Fibroblast of villous mesenchyme (primary cell): ENCODE results near the gene KLK2. TPM values are rescaled to one million over a fixed set of nuclear protein-coding genes. Genes with fewer than 3 reads are reported as not detected.

Source experiments
- DNase-seq: peaks from one replicate; pipeline ENCODE4 v3.0.0-alpha.2; 2010; ENCODE audit warnings: low read depth
- H3K4me3 ChIP-seq: 2 replicates; pipeline ENCODE4 v1.5.1; 2011; ENCODE audit warnings: low read depth, mild to moderate bottlenecking, low read length
- total RNA-seq: library from RNA; depleted of rRNA; stranded (reverse); fragments of >200 nt; gene quantifications from 2 replicates; pipeline ENCODE4 v1.2.3, GENCODE V29; 2012
- TF ChIP-seq, protein P1 (sequence below): IDR thresholded peaks from 2 replicates; pipeline ENCODE4 v1.5.1; 2012; ENCODE audit warnings: low read depth, mild to moderate bottlenecking, low read length; ENCODE audit not compliant: insufficient read depth

KLK2 gene
- total RNA-seq, result not detected in 2 replicates

DNA sequence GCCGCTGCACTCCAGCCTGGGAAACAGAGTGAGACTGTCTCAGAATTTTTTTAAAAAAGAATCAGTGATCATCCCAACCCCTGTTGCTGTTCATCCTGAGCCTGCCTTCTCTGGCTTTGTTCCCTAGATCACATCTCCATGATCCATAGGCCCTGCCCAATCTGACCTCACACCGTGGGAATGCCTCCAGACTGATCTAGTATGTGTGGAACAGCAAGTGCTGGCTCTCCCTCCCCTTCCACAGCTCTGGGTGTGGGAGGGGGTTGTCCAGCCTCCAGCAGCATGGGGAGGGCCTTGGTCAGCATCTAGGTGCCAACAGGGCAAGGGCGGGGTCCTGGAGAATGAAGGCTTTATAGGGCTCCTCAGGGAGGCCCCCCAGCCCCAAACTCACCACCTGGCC lies at the start of gene KLK2:
Gene KLK2 (plus strand): TSS at position 384 of the 400 bp plus-strand sequence. CDS start 35 bp downstream, outside the sequence.
- no peak within 1 kb of the TSS for H3K4me3 ChIP-seq
- DNase-seq, result no peak
- TF ChIP-seq, protein P1, sequence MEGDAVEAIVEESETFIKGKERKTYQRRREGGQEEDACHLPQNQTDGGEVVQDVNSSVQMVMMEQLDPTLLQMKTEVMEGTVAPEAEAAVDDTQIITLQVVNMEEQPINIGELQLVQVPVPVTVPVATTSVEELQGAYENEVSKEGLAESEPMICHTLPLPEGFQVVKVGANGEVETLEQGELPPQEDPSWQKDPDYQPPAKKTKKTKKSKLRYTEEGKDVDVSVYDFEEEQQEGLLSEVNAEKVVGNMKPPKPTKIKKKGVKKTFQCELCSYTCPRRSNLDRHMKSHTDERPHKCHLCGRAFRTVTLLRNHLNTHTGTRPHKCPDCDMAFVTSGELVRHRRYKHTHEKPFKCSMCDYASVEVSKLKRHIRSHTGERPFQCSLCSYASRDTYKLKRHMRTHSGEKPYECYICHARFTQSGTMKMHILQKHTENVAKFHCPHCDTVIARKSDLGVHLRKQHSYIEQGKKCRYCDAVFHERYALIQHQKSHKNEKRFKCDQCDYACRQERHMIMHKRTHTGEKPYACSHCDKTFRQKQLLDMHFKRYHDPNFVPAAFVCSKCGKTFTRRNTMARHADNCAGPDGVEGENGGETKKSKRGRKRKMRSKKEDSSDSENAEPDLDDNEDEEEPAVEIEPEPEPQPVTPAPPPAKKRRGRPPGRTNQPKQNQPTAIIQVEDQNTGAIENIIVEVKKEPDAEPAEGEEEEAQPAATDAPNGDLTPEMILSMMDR, result no peak

DNA sequence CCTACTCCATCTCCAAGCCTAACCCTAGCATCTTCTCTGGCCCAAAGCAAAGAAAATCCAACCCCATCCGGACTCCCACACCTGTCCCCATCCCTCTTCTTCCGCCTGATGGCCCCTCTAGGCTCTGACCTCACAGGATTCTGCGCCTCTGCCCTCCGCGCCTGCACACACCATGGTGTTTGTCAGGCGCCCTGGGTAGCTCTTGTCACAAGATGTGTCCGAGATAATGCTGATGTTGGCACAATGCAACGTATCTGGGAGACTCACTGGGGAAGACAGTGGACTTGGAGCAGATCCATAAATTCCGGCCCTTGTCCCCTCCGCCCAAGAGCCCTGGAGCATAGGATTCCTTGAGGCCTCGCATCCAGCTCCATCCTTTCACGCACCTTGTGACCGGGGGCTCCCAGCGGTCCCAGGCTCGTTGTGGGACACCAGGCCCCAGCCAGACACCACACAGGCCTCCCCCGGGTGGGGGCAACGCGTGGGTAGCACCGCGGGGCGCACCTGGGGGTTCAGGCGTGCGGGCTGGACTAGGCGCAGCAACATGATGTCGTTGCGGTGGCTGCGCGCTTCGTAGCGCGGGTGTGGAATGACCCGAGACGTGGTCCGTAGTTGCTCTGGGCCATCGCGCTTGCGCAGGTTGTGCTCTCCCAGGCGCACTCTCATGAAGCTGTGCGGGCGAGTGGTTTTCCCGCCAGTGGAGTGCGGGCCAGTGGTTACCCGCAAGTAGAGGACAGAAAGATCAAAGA lies 46.6 kb upstream of the KLK2 start:
- TF ChIP-seq, protein P1, result no peak
- DNase-seq, result no peak

DNA sequence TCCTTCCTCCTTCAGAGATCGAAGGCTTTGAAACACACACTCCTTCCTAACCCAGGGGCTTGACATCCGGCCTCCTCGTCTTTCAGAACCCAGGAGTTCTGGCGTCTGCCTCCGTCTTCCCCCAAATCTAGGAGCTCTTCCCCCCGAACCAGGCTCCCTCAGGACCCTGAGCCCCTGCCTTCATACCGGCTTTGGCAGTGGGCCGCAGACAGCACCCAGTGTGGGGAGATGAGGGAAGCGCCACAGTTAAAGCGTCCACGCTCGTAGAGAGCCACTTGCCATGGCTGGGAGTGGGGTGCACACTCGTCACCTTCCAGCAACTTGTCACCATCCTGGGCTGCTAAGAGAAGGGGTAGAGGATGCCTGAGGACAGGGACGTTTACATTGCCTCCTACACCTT lies 45.8 kb upstream of the KLK2 start:
- DNase-seq, result no peak
- TF ChIP-seq, protein P1, result no peak
- H3K4me3 ChIP-seq, result no peak overlapping the region

More for the DNA sequence above, 46.6 kb upstream of the KLK2 start:
- H3K4me3 ChIP-seq, result no peak overlapping the region

DNA sequence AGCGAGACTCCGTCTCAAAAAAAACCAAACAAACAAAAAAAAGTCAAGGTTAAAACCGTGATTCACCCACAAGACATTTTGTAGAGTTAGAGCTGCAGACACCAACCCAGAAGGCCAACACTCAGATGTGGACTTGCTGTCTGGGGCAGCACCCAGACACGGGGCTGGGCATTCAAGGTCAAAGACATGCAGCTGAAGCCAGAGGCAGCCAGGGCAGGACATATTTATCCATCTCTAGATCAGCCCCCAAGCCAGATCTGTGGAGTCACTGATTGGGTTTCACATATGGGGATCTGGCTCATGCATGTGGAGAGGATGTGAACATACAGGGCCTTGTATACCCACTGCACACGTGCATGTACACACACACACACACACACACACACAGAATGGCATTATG lies 43.4 kb upstream of the KLK2 start:
- TF ChIP-seq, protein P1, result no peak
- no peak overlapping the region for H3K4me3 ChIP-seq
- DNase-seq, result no peak

DNA sequence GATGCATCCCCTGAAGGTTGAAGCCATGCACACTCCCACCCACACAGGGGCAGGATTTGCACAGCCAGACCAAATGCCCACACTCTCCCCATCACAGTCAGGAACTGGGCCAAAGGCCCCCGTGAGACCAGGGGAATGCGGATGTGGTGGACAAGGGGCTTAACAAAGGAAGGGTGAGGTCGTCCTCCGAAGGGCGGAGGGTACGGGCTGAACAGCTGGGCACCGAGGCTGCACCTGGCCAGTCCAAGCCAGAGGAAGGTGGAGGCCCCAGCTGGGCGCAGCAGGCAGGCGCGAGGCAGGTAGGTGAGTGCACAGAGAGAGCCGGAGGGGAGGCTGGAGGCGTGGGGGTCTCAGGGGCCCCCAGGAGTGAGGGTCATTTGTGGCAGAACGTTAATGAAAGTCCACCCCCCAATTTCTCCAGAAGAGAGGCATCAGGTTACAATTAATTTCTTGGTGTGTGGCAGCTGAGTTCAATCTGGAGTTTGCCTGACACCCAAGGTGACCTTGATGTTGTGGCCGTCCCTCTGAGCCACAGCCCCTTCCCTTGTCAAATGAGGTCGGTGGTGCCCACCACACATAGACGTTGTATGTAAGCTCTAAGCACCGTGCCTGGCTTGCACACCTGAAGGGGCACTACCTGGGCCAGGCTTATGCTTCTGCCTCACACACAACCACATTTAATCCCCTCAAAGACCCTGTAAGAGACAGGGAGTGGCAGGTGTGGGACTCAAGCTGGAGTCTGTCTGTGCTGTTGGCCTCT lies 42.8 kb upstream of the KLK2 start:
- TF ChIP-seq, protein P1, result no peak
- no peak overlapping the region for H3K4me3 ChIP-seq
- DNase-seq, result no peak

DNA sequence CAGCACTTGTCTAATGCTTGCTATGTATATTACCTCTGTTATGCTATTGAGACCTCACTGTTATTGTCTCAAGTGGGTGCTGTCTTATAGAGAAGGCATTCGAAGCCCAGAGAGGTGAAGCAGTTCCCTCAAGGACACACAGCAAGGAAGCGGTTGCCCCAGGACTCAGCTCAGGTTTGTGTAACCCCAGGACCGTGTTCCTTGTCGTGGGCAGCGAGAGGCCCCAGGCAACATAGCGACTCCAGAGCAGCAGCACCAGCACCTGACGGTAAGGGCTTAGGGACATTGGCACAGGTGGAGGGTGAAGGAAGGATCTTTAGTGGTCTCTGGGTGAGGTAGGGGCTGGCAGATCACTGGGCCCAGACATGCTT lies 42.2 kb upstream of the KLK2 start:
- H3K4me3 ChIP-seq, result no peak overlapping the region
- TF ChIP-seq, protein P1, result no peak

DNA sequence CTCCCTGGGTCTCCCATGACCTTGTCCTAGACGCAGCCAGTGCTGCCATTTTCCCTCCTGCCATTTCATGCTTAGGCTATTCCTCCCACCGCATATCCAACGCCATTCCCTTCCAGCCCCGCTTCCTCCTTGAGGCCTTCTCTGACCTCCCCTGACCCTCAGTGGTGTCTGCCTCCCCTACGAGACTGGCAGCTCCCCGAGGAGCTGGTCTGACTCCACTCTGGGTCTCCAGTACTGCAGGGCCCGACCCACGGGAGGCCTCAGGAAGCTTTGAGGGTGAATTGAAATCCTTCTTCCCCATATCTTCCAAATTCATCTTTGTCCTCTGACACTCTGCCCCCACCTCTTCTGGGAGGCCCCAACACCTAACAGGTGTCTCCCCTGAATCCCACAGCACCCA lies 40.6 kb upstream of the KLK2 start:
- DNase-seq, result no peak
- H3K4me3 ChIP-seq, result no peak overlapping the region
- TF ChIP-seq, protein P1, result no peak

More for the DNA sequence above, 42.2 kb upstream of the KLK2 start:
- DNase-seq, result no peak
